NB4 (cell line): ENCODE data around the gene WASL.

Experiments
- DNase-seq: peaks from one replicate; pipeline ENCODE4 v3.0.0; 2010; ENCODE audit warnings: low read depth
- H3K4me3 ChIP-seq: one replicate; pipeline ENCODE4 v1.5.1; 2011; ENCODE audit warnings: mild to moderate bottlenecking, low read depth, low read length, moderate library complexity
- CTCF ChIP-seq: IDR thresholded peaks from one replicate; pipeline ENCODE4 v1.5.1; 2012; ENCODE audit warnings: low read depth, low read length
- MAX ChIP-seq: IDR thresholded peaks from 2 replicates; pipeline ENCODE4 v1.6.1; 2011; ENCODE audit warnings: low read depth, low read length
- MYC ChIP-seq: IDR thresholded peaks from 2 replicates; pipeline ENCODE4 v1.6.1; 2011; ENCODE audit warnings: low read depth, low read length
- POLR2A ChIP-seq: IDR thresholded peaks from 2 replicates; pipeline ENCODE4 v1.6.1; 2011; ENCODE audit warnings: mild to moderate bottlenecking; ENCODE audit not compliant: insufficient read length; ENCODE audit errors: extremely low read depth

WASL gene

GRCh38 chr7:123750389-123751230 lies 1.8 kb upstream of the WASL start:
- no peak for TF ChIP-seq CTCF
- TF ChIP-seq MAX: no peak
- TF ChIP-seq POLR2A: no peak
- TF ChIP-seq MYC: no peak
- H3K4me3 ChIP-seq: peak overlapping the region; percentile 79
- no peak for DNase-seq

DNA sequence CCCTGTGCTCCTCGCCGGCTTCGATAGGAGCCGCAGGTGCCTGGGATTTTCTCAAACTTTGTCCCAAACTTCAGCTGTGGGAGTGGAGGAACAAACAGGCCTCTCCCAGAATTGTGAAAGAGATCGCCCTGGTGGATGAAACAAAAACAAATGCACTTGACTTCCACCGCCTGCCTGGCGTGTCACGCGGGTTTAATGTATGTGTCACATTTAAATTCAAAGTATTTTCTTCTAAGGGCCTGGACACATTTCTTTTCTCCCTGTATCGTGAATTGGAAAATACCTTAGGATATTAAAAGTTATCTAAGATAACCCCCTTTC lies 694 bp upstream of the WASL start:
- no peak for DNase-seq
- H3K4me3 ChIP-seq: peak overlapping the region; percentile 79
- TF ChIP-seq MYC: no peak
- no peak for TF ChIP-seq CTCF
- TF ChIP-seq POLR2A: no peak
- TF ChIP-seq MAX: no peak

DNA sequence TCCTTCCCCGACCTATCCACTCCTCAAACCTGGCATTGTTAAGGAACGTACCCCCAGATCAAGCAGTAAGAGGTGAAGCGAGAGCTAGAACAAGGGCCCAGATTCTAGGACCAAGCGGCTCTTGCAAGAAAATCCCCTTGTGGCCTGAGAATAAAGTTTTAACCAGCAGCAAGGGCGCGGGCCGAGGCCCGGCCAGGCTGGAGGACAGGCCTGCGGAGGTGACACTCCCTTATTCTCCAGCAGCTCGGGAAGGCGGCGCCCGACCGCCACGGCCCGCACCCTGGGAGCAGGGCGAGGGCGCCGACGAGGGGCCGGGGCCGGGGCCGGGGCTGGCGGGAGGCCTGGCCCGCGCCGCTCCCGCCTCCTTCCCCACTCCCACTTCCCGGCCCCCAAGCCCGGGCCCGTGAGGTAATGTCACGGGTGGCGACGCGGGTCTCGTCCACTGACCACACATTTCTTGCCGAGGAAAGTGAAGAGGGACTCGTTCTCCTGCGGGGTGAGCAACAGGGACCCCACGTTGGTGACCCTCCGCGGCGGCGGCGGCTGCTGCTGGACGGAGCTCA lies 551 bp downstream of the WASL start:
- TF ChIP-seq CTCF (no peak), POLR2A (no peak), MAX (no peak), MYC (no peak)
- DNase-seq: peak; percentile 71
- H3K4me3 ChIP-seq: peak overlapping the region; percentile 82

DNA sequence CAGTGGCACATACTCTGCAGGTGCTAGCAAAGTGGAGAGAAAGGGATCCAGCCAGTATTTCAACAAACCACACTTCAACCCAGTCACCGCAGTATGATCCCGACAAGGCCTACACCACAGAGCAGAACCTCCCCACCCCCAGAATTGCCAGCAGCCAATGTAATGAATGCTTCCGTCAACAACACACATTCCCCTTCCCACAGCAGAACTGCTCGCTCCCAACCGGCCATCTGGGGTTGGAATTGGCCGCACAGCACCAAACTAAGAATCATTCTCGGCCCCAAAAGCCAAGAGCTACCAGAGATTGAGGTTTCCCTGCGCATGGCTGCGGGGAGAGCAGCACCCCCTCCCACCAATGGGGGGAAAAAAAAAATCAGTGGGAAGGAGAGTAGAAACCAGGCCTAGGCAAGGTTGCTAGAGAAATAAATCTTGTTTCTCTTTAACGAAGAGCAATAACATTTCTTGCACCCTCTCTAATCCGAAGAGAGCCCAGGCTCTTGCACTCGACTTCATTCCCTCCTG lies 1.1 kb downstream of the WASL start:
- H3K4me3 ChIP-seq: peak overlapping the region; percentile 82
- DNase-seq: peak; percentile 89
- TF ChIP-seq CTCF (no peak), MAX (peak; percentile 26; the same call in 1 of the 2 replicates), MYC (0 out of 2 replicates have a peak, but pooled peaks have one; percentile 9), POLR2A (no peak)

DNA sequence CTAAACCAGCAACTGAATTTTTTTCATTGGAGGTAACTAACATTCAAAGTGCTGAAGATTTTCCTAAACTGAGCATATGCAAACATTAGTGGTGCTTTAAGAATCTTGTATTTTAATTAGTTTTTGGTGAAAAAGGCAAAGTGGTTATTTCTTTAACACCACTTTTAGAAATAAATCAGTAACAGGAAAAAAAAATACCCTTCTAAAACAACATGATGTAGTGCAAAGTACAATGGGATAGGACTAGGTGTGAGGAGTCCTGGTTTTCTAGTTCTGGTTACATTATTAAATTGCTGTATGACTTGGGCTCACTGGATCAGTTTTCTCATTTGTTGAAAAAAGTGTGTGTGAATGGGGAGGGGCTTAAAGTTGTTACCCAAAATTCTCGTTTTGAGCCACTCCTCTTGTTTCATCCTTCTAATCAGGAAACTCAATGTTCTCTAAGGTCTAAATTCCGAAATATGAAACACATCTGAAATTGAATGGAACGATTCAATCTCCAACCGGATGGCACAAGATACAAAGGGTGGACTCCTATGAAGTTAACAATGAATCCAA lies 1.8 kb downstream of the WASL start:
- TF ChIP-seq CTCF (no peak), POLR2A (no peak), MYC (no peak), MAX (no peak)
- peak overlapping the region; percentile 82 for H3K4me3 ChIP-seq
- peak; percentile 27 for DNase-seq
